8988T (cell line): Measurements from ENCODE around the gene INHBB.

ENCODE experiments used
- DNase-seq: peaks from one replicate; pipeline ENCODE4 v3.0.0; 2011

The INHBB gene

GRCh38 chr2:120399889-120400240, 53.9 kb downstream of the INHBB start:
- DNase-seq, result no peak

- no peak for DNase-seq
Measured at GRCh38 chr2:120400551-120400950, 54.6 kb downstream of the INHBB start.
